OCI-LY3 (cell line): Measurements from ENCODE around the gene PRMT5.

Experiments
- CTCF ChIP-seq: fragments of 200-600, 300-600 bp; sonication (generic); IDR thresholded peaks from 2 replicates; pipeline ENCODE4 v1.5.1; 2014; ENCODE audit warnings: antibody characterized with exemption, low read length, low read depth
- EZH2phosphoT487 ChIP-seq: fragments of 200-600 bp; shearing (Covaris generic); IDR thresholded peaks from 2 replicates; pipeline ENCODE4 v1.6.1; 2018; ENCODE audit warnings: antibody characterized with exemption, mixed run types, low read depth

- TF ChIP-seq CTCF (no peak), EZH2phosphoT487 (no peak)
Measured at GRCh38 chr14:22939684-22940083, 10.5 kb upstream of the PRMT5 start.
